Measurements from ENCODE around the gene MAD1L1.

Gene MAD1L1

DNA sequence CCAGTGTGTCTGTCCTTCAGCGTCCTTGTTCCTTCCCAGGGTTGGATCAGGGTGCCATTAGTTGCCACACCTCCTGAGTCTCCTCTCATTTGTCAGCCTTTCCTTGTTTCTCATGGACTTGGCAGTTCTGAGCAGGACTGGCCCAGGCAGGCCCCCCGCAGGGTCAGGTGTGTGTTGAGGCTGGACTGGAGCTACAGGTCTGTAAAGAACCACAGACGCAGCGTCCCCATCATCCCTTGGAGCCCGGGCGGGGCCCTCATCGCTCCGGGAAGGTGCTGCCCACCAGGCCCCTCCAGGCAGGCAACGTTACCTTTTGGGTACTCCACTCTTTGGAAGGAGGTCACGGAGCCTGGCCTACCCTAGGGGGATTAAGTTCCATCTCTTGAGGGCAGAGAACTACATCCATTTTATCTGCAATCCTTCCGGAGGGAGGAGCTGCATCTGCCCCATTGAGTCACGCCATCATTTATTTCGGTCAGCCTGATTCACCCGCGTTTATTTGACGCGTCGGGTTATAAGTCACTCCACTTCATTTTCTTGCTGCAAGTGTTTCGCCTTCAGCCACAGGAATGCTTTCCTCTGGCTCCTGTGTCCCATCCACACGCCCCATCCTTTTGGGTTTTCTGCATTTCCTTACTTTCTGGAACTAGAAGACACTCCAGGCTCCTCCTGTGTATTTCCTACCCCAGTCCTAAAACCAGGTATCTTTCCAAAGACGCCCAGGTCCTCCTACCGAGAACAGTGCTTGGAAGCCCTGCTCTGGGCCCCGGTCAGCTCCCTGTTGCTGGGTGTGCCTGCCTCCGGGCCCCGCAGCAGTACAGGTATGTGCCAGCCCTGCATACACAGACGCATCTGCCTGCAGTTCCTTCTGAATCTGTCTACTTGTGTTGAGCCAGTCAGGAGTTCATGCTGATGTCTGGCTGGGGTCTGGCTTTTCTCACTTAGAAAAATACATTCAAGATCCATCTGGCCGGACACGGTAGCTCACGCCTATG lies 141.9 kb downstream of the MAD1L1 start:
- TF ChIP-seq, protein P1, sequence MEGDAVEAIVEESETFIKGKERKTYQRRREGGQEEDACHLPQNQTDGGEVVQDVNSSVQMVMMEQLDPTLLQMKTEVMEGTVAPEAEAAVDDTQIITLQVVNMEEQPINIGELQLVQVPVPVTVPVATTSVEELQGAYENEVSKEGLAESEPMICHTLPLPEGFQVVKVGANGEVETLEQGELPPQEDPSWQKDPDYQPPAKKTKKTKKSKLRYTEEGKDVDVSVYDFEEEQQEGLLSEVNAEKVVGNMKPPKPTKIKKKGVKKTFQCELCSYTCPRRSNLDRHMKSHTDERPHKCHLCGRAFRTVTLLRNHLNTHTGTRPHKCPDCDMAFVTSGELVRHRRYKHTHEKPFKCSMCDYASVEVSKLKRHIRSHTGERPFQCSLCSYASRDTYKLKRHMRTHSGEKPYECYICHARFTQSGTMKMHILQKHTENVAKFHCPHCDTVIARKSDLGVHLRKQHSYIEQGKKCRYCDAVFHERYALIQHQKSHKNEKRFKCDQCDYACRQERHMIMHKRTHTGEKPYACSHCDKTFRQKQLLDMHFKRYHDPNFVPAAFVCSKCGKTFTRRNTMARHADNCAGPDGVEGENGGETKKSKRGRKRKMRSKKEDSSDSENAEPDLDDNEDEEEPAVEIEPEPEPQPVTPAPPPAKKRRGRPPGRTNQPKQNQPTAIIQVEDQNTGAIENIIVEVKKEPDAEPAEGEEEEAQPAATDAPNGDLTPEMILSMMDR (conservative IDR thresholded peaks at IDR 0.05; ENCODE audit: low read length): no peak

DNA sequence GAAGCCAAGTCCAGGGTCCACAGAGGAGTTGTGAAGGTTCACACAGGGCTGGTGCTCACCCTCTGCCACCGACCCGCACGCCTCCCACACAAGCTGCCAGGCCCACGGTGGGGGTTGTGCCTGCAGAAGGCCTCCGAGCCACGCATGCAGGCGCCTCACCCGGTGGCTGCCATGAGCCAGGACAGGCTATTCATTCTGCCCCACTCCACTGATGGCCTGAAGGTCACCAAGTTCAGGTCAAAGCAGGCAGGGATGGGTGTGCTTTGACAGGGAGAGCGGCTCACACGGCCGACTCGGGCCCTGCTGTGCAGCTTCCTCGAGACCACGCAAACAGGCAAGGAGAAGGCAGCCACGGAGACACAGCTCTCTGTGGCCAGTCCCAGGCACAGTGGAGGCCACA lies 143.9 kb downstream of the MAD1L1 start:
- TF ChIP-seq, protein P1 (conservative IDR thresholded peaks at IDR 0.05; ENCODE audit: low read length): no peak
- H3K4me3 ChIP-seq (ENCODE audit: low read length): no peak overlapping the region
- DNase-seq (ENCODE audit: low read depth): no peak

More for the DNA sequence above, 141.9 kb downstream of the MAD1L1 start:
- H3K4me3 ChIP-seq (ENCODE audit: low read length): no peak overlapping the region
- DNase-seq (ENCODE audit: low read depth): no peak

DNA sequence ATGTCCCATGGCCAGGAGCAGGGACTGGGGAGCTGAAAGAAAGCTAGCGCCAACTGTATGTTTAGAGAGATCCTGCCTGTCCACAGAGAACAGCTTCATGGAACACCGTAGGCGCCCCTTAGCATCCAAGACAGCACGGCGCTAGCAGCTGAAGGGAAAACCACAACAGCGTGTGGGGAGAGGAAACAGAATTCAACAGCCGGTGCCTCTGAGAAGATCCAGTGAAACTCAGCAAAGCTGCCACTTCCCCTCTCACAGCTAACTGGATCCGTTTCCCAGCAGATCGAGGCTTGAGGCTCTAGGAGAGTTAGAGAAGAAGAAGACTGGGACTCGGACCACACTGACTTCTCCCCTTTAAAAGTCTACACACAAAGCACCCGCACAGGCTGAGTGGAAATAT lies 145.0 kb downstream of the MAD1L1 start:
- TF ChIP-seq, protein P1 (conservative IDR thresholded peaks at IDR 0.05; ENCODE audit: low read length): no peak

DNA sequence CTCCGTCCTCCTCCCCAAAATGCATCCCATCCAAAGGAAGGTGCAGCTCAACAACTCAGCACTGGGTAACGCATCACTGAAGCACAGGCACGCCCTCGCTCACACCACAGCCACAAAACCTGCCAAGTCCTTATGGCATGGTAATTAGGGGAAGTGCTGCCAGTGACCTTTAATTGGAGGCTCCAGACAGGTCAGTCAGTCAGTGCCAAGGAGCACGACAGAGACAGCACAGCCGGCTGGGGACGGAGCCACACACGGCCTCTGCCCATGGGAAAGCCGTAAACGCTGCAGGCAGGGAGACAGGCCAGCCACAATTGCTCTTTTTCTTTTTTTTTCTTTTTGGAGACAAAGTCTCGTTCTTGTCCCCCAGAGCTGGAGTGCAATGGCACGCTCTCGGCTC lies 146.5 kb downstream of the MAD1L1 start:
- H3K4me3 ChIP-seq (ENCODE audit: low read length): no peak overlapping the region
- TF ChIP-seq, protein P1 (conservative IDR thresholded peaks at IDR 0.05; ENCODE audit: low read length): no peak
- DNase-seq (ENCODE audit: low read depth): no peak

More for the DNA sequence above, 145.0 kb downstream of the MAD1L1 start:
- no peak for DNase-seq (ENCODE audit: low read depth)
- no peak overlapping the region for H3K4me3 ChIP-seq (ENCODE audit: low read length)

DNA sequence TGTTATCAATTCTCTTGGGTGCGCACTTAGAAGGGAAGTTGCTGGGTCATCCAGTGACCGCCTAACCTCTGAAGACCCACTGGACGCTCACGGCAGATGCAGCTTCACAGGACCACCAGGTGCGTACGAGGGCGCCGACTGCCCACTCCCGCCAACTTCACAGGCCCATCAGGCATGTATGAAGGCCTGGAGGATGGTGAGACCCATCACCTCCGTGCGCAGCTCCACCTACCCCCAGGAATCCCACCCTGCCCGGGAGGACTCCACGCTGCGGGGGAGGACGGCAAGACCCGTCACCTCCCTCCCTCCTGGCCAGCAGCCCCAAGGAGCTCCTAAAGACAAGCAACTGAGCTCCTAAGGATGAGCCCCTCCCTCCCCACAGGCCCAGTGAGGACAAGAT lies 146.9 kb downstream of the MAD1L1 start:
- no peak for DNase-seq (ENCODE audit: low read depth)
- TF ChIP-seq, protein P1 (conservative IDR thresholded peaks at IDR 0.05; ENCODE audit: low read length): no peak
- H3K4me3 ChIP-seq (ENCODE audit: low read length): no peak overlapping the region

DNA sequence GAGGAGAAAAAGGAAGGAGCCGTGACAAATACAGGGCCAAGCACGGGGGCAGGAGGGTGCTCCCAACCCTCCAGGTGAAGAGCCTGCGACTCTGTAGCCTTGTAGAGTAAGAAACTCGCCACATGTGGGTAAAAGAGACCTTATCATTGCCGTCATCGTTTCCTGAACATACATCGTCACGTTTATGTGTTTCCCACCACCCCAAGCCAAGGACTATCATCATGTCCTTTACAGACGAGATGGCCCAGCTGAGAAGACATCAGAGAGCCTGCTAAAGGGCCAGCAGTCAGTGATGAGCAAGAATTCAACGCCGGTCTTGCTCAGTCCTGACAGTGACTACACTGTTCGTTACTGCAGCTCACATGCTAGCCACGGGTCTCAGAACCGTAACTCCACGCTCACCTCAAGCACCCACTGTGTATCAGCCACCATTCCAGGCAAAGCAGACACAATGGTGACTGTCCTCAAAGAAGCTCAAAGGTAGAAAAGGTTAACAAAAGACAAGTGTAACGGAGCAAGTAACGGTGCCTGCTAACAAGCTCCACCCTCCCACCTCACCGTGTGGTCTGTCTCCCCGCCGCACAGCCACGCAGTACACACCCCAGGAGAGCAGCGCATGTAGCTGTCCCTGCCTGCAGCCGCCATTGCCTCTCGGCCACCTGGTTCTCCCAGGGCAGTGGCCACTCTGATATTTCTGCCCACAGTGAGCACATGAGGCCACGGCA lies 147.8 kb downstream of the MAD1L1 start:
- DNase-seq (ENCODE audit: low read depth): no peak
- no peak overlapping the region for H3K4me3 ChIP-seq (ENCODE audit: low read length)
- TF ChIP-seq, protein P1 (conservative IDR thresholded peaks at IDR 0.05; ENCODE audit: low read length): no peak
